ENCODE results near the gene ZNF283.
A peak's percentile ranks its signal among the peaks of the same experiment; 100 is the strongest.

Gene ZNF283

DNA sequence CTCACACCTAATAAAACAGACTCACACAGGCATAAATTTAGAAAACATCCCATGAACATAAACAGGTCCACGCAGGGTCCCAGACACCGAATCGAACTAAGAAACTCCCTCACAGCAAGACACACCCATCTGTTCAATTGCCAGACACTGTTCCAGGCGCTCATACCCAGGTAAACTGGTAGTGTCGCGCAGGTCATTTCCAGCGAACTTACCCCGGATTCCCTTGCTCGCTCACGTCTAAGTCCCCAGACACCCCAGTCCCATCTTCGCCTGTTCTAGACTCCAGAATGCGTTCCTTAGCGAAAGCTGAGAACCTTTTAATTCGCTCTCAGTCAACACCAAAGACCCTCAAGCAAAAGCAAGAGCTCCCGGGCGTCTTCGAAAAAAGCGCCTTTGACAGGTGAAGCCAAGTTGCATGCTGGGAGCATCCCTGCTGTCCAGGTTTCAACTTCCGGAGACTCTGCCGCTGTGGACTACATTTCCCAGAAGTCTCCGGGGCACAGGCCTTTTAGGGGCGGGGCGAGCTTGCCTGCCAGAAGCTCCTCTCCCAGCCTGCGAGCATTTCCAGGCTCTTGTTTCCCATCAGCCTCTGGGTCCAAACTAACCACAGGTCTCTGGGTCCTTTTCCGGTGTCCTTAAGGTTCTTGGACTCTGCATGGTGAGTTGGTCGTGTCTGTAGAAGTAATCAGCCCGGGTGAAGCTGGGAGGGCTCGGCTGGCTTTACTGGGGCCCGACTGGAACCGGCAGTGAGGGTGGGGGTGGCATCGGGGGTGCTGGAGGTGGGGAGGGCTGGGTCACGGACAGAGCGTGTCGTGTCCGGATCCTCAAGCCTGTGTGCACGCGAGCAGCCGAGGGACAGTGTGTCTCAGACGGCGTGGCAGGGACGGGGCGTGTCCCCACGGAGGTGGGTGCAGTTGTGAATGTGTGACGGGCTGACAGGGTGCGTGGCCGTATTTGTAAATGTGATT is at the start of gene ZNF283:
ZNF283 (plus strand) TSS at position 535 of the 968 bp plus-strand sequence. CDS start 6,184 bp downstream, outside the sequence.
- peak; percentile 96 for DNase-seq

DNA sequence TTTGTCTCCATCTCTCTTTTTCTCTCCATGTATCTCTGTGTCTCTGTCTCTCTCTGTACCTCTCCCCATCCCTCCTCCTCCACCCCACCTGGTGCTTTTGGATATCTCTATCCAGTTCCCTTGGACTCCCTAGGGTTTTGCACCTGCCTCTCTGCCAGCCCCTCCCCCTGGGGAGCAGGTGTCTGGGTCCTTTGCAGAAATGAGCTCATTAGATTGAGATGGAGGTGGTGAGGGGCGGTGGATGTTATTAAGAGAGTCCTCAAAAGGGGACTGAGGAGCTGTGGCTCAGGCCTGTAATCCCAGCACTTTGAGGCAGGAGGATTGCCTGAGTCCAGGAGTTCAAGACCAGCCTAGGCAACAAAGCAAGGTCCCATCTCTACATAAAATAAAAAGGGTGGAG is 48.5 kb upstream of the ZNF283 start:
- DNase-seq = no peak

DNA sequence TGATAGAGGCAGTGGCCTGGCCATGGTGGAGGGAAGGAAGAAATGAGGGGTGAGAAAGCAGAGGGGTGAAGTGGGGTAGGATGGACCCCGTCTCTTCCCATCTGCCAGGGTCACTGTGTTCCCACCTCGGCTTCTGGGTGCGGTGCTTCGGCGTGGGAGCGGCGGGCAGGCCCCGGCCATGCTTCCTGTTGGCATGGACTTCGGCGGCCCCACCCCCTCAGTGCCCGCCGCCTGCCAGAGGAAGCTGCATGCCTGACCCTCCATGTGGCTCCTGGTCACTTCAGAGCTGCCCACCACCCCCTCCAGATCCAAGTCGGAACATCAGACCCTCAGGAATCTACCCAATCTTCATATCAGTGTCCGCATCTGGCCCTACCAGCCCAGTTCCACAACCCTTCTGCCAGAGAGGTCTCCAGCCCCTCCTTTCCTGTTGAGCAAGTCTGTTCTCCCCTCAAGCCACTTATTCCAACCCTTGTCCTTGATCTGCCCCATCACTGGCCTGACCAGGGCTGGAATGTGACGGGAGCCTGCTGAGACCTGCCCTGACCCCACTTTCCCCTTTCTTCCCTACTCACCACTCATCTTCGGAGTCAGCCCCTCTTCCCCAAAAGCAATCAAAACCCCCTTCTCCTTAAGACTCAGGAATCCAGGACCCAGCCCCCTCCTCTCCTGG is 47.8 kb upstream of the ZNF283 start:
- peak; percentile 39 for DNase-seq

DNA sequence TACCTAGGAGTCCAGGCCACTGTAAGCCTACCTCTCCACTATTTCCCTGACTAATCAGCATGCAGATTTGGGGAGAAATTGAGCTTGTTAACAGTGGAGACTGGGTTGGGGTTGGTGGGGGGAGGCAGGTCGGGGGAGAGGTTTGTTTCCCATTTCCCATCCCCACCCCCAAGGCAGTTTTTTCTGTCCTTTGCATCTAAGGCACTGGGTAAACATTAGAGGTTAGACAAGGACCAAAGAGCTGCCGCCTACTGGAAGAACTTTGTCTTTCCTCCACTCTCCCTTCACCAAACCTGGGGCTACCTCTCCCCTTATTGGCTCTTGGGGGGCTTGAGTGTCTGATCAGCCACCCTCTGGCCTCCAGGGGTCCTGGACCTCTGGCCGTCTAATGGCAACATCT is 47.3 kb upstream of the ZNF283 start:
- peak; percentile 76 for DNase-seq

DNA sequence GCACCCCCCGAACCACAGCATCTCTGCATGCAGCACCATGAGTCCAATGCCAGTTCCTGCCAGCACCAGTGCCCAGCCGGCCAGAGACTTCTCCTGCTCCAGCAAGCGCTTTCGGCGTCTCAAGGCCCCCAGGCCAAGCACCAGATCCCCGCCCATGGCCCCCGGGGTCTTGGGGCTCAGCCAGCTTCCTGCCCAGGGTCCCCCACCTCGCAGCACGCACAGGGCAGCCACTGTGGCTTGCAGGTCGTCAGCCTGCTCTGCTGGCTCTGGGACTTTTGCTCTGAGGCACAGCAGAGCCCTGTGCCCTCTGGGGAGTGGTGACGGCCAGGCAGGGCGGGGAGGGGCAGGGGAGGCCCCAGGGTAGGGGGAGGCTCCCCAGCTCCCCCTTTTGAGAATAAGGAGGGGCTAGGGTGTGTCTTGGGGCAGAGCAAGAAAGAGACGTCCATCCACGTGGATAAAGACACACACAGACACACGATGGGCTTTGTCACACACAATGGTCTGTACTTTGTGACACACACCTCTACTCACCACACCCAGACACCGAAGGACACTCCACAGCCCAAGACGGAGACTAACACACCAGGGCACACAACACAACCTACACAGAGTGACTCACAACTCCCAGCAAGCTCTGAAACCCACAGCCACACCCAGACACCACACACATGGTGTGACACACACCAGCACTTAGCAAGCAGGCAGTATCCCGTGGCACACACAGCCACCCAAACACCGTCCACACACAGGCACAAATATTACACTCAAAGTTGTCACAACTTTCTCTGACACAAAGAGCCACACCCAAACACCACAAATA is 46.2 kb upstream of the ZNF283 start, which contains the start of gene KCNN4:
KCNN4 (minus strand) TSS at position 268 of the 820 bp plus-strand sequence; CDS start at position 156, 112 bp downstream.
- peak; percentile 81 for DNase-seq

DNA sequence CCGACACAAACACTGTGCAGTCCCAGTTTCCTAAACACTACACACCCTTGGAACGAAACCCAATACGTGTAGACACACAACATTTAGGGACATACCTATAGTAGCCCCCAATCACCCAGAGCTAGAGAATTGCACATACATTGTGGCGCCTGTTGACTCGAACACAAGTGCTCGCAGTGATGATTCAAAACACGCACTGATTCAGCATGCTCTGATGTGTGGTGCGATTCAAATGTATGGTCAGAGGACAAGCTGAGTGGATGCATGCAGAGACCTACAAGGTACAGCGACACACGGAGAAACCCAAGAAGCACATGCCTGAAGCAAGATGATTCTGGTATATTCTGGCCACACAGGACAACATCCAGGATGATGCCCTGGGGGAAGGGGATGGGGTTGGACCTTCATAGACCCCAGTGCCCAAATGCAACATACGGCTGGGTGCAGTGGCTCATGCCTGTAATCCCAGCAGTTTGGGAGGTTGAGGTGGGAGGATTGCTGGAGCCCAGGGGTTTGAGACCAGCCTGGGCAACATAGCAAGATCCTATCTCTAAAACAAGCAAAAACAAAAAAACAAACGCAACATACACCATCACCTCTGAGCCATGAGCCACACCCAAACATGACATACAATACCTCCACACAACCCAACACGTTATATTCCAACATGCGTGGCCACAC is 45.4 kb upstream of the ZNF283 start:
- no peak for DNase-seq

DNA sequence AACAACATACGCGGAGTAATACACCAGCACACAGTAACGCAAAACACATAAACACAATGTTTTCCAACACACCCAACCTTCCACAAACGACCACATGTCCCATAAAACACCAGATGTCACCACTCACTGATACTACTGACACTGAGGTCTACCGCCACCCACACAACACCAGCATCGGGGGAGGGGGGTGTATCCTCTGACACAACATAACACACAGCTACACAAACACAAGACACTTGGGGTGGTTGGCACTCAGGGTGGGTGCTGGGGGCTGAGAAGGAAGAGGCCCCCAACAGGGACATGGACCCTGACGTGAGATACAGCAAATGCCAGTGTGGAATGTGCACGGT is 44.8 kb upstream of the ZNF283 start:
- no peak for DNase-seq

DNA sequence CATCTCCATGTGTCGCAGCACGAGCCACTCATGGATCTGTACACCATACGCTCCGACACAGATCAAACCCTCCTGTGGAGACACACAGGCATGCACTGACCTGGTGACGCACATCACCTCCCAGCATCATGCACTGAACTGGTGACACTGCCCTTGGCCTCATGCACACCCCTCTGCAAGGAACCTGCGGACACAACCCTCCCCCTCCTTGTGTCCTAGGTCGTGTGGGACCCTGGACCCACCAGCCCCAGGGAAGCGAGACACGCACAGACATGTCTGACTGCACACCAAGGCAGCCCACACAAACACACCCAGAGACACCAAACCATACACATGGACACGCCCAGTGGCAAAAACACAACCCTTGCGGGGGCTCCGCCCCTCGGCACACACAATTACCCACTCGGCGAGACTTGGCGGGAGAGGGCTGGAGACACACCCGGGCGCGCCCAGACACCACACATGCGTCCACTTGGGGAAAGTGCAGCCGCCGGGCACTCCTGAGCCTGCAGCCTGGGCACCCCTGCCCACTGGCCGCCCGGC is 44.4 kb upstream of the ZNF283 start:
- peak; percentile 80 for DNase-seq

DNA sequence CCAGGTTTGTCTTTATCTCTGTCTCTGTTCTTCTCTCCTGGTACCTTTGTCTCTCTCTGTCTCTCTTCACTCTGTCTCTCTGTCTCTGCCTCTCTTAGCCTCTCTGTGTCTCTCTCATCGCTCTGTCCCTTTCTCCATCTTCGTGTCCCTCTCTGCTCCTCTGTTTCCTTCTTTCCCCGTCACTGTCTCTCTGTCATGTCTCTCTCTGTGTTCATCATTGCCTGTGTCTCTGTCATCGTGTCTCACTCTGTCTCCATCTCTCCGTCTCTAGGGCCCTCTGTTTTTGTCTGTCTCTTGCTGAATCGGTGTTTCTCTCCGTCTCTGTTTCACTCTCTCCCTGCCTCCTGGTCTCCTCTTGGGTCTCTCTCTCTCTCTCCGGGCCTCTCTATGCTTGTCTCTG is 43.5 kb upstream of the ZNF283 start:
- no peak for DNase-seq

DNA sequence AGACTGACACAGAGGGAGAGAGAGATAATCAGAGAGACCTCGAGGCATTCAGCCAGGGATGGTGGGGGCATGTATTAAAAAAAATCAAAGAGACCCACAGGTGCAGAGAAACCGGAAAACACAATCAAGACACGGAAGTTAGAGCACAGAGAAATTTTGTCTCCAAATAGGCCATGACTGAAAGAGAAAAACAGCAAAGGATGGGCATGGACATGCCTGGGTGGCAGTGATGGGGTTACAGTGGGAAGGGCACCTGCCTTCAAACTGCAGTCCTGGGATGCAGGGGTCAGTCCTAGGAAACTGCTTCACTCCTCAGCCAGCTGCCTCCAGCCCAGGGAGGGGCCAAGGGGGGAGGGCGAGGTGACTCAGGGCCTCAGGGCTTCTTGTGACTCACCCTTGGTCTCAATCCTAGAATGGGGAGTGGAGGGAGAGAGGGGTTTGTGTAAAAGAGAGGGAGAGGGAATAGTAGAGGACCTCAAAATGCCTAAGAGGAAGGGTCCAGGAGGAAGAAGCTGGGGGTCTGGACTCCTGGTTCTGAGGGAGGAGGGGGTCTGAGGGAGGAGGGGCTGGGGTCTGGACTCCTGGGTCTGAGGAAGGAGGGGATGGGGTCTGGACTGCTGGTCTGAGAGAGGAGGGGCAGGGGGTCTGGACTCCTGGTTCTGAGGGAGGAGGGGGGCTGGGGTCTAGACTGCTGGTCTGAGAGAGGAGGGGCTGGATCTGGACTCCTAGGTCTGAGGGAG is 42.7 kb upstream of the ZNF283 start:
- peak; percentile 72 for DNase-seq

DNA sequence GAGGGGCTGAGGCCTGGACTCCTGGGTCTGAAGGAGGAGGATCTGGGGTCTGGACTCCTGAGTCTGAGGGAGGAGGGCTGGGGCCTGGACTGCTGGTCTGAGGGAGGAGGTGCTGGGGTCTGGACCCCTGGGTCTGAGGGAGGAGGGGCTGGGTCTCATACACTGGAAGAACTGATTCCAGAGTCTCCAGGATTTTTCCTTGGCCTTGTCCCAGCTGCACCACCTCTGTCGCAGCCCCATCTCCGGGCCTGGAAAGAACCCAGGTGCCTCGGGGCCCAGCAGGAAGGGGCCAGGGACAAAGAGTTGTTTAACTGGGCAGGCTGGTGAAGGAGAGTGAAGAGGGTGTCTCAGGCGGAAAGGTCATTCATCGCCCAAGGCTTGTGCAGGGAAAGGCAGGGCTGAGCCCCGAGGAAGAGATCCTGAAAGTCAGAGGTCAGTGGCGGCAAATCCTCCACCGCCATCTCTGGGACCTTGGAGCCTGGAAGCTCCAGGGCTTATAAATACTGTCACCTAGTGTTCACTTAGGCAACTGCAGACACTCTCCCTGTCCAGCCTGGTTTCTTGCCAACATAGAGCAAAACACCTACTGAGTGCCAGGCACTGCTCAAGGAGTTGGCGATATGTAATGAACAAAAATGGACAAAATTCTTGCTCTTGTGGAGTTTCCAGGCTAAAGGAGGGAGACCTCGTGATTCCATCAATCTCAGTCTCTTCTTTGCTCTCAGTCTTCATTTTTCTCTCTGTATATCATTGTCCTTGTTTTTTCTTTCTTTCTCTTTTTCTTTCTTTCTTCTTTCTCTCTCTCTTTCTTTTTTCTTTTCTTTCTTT is 41.9 kb upstream of the ZNF283 start:
- peak; percentile 91 for DNase-seq

DNA sequence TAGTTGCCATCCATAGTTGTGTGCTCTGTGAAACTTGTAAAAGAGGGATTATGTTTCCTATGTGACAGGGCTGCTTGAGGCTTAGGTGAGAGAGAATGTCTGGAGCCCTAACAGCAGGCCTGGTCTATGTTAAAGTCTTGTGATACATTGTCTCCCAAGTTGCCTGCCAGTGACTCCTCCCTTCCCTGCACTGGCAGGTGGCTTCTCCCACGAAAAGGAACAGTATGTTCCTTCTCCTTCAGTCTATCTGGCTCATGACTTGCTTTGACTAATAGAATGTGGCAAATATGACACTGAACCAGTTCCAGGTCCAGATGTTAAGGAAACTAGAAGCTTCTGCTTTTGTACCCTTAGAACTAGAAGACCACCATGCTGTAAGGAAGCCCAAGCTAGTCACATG is 40.5 kb upstream of the ZNF283 start:
- no peak for DNase-seq

DNA sequence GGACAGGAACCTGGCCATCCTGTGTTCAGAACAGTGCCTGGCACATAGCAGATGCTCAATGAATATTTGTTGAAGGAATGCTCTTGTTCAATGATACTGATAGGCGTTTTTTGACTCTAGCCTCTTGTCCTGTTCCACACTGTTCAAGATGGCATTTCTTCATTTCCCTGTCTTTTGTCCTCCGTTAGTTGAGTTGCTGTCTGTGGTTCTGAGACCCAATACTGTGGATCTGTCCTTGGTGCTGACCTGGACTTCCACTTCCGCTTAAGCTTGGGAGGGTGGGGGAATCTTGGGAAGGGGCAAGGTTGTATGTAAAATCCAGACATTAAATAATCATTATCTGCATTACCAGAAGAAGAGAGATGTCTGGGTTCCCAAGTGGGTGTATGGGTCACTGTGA is 38.1 kb upstream of the ZNF283 start:
- DNase-seq = peak; percentile 78

DNA sequence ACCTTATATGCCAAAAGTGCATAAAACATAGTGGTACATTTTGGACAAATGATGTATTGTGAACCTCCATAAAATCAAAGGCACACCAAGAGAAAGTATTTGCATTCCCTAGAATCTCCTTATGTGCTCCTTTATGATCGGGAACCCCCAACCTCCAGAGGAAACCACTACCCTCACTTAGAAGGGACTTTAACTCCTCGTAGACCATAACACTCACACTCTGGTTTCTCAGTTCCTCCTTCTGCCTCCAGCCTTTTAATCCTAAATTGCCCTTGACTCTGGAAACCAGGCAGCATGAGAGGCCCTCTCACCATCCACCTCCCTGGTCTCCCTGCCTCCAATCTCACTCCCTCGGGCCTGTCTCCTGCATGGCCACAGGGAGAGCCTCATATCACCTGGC is 36.5 kb upstream of the ZNF283 start:
- no peak for DNase-seq

DNA sequence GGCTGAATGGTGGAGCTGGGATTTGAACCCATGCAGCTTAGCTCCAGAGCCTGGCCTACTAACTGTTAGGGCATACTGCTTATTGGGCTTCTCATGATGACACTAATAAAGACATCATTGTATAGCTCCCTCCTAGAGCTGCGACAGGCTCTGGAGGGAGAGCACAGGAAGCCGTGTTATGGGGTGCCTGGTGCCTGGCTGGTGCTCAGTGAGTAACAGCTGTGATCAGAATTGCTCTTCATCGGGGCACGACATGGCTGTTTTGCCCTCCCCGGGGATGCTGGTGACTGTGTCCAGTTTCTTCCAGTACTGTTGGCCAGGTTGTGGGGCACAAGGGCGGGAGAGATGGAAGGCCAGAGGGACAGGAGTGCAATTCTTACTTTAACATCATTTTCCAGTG is 30.0 kb upstream of the ZNF283 start:
- DNase-seq = no peak

DNA sequence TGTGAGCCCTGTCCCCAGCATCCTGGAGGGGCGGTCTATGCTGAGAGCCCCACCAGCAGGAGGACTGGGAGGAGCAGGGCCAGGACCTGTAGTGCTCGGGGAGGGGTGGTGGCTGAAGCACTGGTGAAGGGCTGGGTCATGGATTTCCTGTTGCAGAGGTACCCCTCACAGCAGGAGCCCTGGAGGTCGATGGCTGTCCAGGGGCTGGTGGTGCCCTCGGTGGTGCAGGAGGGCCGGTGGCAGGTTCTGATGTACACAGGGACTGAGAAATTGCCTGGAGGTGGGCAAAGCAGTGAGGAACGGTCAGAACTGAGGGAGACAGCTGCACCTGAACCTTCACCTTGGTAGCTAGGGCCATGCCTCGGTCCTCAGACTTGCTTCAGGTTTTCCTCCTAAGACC is 29.6 kb upstream of the ZNF283 start:
- no peak for DNase-seq

DNA sequence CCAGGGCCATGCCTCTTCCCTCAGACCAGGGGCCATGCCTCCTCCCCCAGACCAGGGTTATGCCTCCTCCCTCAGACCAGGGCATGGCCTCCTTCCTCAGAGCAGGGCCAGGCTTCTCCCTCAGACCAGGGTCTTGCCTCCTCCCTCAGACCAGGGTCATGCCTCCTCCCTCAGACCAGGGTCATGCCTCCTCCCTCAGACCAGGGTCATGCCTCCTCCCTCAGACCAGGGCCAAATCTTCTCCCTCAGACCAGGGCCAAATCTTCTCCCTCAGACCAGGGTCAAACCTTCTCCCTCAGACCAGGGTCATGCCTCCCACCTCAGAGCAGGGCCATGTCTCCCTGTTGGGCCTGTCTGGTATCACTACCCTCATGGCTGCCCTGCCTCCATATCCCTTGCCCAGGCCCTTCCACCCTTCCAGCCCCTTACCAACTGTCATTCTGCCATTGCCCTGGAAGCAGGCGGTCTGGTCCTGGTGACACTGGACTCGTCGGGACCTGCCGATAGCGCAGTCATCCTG is 29.0 kb upstream of the ZNF283 start:
- DNase-seq = no peak

DNA sequence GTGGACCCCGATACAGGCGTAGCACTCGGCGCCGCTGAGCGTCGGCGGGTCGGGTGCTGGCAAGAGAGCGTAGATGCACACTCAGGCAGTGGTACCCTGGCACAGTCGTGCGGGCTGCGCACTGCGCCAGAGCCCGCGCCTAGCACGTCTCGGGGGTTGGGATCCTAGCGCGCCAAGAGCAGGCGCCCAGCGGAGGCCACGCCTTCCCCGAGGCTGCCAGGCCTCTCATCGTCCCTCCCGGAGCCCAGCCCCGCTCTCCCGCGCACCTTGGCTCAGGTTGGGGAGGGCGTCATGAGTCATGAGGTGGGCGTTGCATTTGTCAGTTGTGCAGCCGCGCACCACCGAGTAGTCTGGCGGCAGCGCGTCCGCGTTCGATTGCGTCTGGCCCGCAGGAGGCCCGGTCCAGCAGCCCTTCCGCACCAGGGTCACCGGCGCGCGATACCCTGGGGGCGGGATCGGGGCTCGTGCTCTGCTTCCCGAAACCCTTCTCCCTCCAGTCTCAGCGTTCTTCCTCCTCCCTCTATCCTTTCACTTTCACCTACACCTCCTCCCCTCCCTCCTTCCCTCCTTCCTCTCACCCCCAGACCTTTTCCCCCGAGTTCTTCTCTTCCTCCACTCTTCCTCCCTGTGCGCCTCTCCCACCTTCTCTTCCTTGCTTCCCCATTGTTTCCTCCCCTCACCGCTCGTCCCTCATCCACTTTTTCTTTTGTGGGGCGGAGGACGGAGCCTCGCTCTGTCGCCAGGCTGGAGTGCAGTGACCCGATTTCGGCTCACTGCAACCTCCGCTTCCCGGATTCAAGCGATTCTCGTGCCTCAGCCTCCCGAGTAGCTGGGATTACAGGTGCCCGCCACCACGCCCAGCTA is 28.3 kb upstream of the ZNF283 start:
- DNase-seq = peak; percentile 55

DNA sequence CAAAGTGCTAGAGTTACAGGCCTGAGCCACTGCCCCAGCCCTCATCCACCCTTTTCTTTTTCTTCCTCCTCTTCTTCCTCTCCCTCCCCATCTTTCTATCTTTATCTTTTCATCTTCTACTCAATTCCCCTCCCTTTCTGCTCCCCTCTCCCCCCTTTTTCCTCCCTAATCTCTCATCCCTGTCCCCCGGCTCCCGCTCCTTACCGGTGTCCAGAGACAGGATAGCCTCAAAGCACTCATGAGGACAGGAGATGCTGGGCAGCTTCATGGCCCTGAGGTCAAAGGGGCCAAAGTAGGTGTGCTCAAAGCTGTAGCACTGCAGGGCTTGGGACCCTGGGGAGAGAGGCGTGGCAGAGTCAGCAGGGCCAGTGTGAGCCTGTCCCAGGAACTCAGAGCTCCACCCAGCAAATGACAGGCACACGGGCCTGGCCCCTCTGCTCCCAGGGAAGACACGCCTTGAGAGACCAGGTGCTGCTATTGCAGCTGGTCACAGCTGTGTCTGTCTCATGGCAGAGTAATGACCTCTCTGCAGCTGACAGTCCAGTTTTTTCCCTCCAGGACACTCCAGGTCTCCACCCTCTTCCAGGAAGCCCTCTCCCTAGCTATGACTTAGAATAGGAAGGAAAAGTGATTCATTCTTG is 27.5 kb upstream of the ZNF283 start:
- DNase-seq = no peak

Measured in hematopoietic multipotent progenitor cell treated with erythropoietin and hydrocortisone succinate and interleukin-3 and kit ligand, for 6 days (in vitro differentiated cells).